ENCODE measurements around the gene SLC22A3.

GRCh38 chr6:160327981-160328380 lies 20.2 kb upstream of the SLC22A3 start:
- TF ChIP-seq, protein P1, sequence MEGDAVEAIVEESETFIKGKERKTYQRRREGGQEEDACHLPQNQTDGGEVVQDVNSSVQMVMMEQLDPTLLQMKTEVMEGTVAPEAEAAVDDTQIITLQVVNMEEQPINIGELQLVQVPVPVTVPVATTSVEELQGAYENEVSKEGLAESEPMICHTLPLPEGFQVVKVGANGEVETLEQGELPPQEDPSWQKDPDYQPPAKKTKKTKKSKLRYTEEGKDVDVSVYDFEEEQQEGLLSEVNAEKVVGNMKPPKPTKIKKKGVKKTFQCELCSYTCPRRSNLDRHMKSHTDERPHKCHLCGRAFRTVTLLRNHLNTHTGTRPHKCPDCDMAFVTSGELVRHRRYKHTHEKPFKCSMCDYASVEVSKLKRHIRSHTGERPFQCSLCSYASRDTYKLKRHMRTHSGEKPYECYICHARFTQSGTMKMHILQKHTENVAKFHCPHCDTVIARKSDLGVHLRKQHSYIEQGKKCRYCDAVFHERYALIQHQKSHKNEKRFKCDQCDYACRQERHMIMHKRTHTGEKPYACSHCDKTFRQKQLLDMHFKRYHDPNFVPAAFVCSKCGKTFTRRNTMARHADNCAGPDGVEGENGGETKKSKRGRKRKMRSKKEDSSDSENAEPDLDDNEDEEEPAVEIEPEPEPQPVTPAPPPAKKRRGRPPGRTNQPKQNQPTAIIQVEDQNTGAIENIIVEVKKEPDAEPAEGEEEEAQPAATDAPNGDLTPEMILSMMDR (IDR thresholded peaks at IDR 0.05) = no peak
- no peak for TF ChIP-seq POLR2A (IDR thresholded peaks at IDR 0.05)
- TF ChIP-seq EP300 (IDR thresholded peaks at IDR 0.05) = no peak

Measured in gastroesophageal sphincter (tissue), 3 donors.